Fibroblast of mammary gland (primary cell): ENCODE measurements around the gene HSPB6.

Experiments used
- DNase-seq: peaks from one replicate; pipeline ENCODE4 v3.0.0-alpha.2; 2010; ENCODE audit warnings: low read depth
- H3K4me3 ChIP-seq: 2 replicates; pipeline ENCODE4 v1.5.1; 2011; ENCODE audit warnings: low read depth, mild to moderate bottlenecking, low read length, moderate library complexity; ENCODE audit not compliant: control insufficient read depth
- CTCF ChIP-seq: conservative IDR thresholded peaks from 2 replicates; pipeline ENCODE4 v1.5.1; 2011; ENCODE audit warnings: low read depth, low read length, inconsistent platforms; ENCODE audit not compliant: control insufficient read depth, insufficient read depth

HSPB6 gene

GRCh38 chr19:35764432-35765315 lies 7.8 kb upstream of the HSPB6 start:
- no peak for DNase-seq
- no peak overlapping the region for H3K4me3 ChIP-seq
- TF ChIP-seq CTCF = no peak

- no peak overlapping the region for H3K4me3 ChIP-seq
- no peak for TF ChIP-seq CTCF
- no peak for DNase-seq
Observed at GRCh38 chr19:35760711-35761349, 4.0 kb upstream of the HSPB6 start.

GRCh38 chr19:35759697-35760096 lies 2.9 kb upstream of the HSPB6 start:
- H3K4me3 ChIP-seq = no peak overlapping the region
- no peak for TF ChIP-seq CTCF
- no peak for DNase-seq

- DNase-seq = peak; percentile 100
- TF ChIP-seq CTCF = no peak
- peak within 1 kb of the TSS; percentile 84 for H3K4me3 ChIP-seq
Observed at GRCh38 chr19:35757749-35758608, 1.1 kb upstream of the HSPB6 start, which contains the start of gene PROSER3. Gene PROSER3 (plus strand): TSS chr19:35758176. CDS start chr19:35758216, 40 bp downstream.

GRCh38 chr19:35757231-35757748 lies 461 bp upstream of the HSPB6 start:
- H3K4me3 ChIP-seq = peak overlapping the region; percentile 78
- no peak for TF ChIP-seq CTCF
- DNase-seq = peak; percentile 98

- H3K4me3 ChIP-seq = peak overlapping the region; percentile 78
- TF ChIP-seq CTCF = no peak
- peak; percentile 88 for DNase-seq
Observed at GRCh38 chr19:35755550-35756376, 1.1 kb downstream of the HSPB6 start.
